ENCODE measurements around the gene RBBP6.

DNA sequence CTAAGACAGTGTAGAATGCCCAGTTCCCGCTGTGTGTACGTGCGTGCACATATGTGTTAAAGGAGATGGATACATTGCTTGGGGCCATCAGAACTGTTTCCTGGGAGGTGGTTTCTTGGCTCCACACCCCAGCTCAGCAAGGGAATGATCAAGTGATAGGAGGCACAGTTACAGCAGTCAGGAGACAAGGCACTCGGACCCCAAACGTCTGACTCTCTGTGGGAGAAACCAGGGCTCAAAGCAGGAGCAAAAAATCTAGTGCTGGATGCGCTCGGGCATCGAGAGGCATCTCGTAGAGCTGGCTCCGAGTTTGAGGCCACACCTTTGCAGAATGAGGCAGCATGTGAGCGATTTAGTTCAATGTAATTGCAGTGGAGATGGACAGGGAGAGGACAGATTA lies 71.9 kb downstream of the RBBP6 start:
- TF ChIP-seq, protein P1, sequence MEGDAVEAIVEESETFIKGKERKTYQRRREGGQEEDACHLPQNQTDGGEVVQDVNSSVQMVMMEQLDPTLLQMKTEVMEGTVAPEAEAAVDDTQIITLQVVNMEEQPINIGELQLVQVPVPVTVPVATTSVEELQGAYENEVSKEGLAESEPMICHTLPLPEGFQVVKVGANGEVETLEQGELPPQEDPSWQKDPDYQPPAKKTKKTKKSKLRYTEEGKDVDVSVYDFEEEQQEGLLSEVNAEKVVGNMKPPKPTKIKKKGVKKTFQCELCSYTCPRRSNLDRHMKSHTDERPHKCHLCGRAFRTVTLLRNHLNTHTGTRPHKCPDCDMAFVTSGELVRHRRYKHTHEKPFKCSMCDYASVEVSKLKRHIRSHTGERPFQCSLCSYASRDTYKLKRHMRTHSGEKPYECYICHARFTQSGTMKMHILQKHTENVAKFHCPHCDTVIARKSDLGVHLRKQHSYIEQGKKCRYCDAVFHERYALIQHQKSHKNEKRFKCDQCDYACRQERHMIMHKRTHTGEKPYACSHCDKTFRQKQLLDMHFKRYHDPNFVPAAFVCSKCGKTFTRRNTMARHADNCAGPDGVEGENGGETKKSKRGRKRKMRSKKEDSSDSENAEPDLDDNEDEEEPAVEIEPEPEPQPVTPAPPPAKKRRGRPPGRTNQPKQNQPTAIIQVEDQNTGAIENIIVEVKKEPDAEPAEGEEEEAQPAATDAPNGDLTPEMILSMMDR (IDR thresholded peaks at IDR 0.05) = no peak
- no peak for TF ChIP-seq POLR2A (IDR thresholded peaks at IDR 0.05)
- TF ChIP-seq EP300 (IDR thresholded peaks at IDR 0.05) = no peak

Measured in tibial nerve (tissue), 4 donors.